GM23248 (cell line): ENCODE measurements around the gene BRD1. TPM values are rescaled to one million over a fixed set of nuclear protein-coding genes. Genes with fewer than 3 reads are reported as not detected.

ENCODE experiments used
- DNase-seq: peaks from one replicate; pipeline ENCODE4 v3.0.0-alpha.2; 2015
- H2AFZ ChIP-seq: fragments of 200-600 bp; sonication (generic); 2 replicates; pipeline ENCODE4 v1.6.1; 2016; ENCODE audit warnings: antibody characterized with exemption
- H3F3A ChIP-seq: fragments of 200-600 bp; sonication (generic); 2 replicates; pipeline ENCODE4 v1.6.1; 2016; ENCODE audit warnings: mild to moderate bottlenecking, antibody characterized with exemption, mixed run types; ENCODE audit not compliant: insufficient read depth
- H3K27ac ChIP-seq: fragments of 200-600 bp; sonication (generic); 2 replicates; pipeline ENCODE4 v1.5.1; 2016; ENCODE audit warnings: mild to moderate bottlenecking
- H3K27me3 ChIP-seq: fragments of 200-600 bp; sonication (generic); replicated peaks from 2 replicates; pipeline ENCODE4 v1.6.1; 2016; ENCODE audit warnings: mild to moderate bottlenecking; ENCODE audit not compliant: insufficient read depth
- H3K36me3 ChIP-seq: fragments of 200-600 bp; sonication (generic); 2 replicates; pipeline ENCODE4 v1.6.1; 2016; ENCODE audit warnings: low read depth, mild to moderate bottlenecking
- H3K4me1 ChIP-seq: fragments of 200-600 bp; sonication (generic); 2 replicates; pipeline ENCODE4 v1.6.1; 2016; ENCODE audit warnings: mild to moderate bottlenecking; ENCODE audit not compliant: insufficient read depth
- H3K4me2 ChIP-seq: fragments of 200-600 bp; sonication (generic); one replicate; pipeline ENCODE4 v1.6.1; 2016; ENCODE audit warnings: mild to moderate bottlenecking; ENCODE audit not compliant: unreplicated experiment
- H3K4me3 ChIP-seq: fragments of 200-600 bp; sonication (generic); 2 replicates; pipeline ENCODE4 v1.5.1; 2016; ENCODE audit warnings: mild to moderate bottlenecking
- H3K79me2 ChIP-seq: fragments of 200-600 bp; sonication (generic); 2 replicates; pipeline ENCODE4 v1.6.1; 2016; ENCODE audit warnings: mild to moderate bottlenecking; ENCODE audit not compliant: insufficient read depth
- H3K9ac ChIP-seq: fragments of 200-600 bp; sonication (generic); 2 replicates; pipeline ENCODE4 v1.6.1; 2016; ENCODE audit warnings: mild to moderate bottlenecking
- H3K9me2 ChIP-seq: fragments of 200-600 bp; sonication (generic); 2 replicates; pipeline ENCODE4 v1.6.1; 2016; ENCODE audit warnings: mixed run types, mild to moderate bottlenecking, moderate library complexity; ENCODE audit not compliant: insufficient read depth
- H3K9me3 ChIP-seq: fragments of 200-600 bp; sonication (generic); one replicate; pipeline ENCODE4 v1.6.1; 2017; ENCODE audit warnings: low read depth
- H4K20me1 ChIP-seq: fragments of 200-600 bp; sonication (generic); 2 replicates; pipeline ENCODE4 v1.6.0; 2016; ENCODE audit not compliant: insufficient read depth
- EZH2 ChIP-seq: fragments of 200-600 bp; sonication (generic); IDR thresholded peaks from 2 replicates; pipeline ENCODE4 v1.6.1; 2018; ENCODE audit warnings: antibody characterized with exemption, mild to moderate bottlenecking; ENCODE audit not compliant: insufficient read depth, poor library complexity, severe bottlenecking
- EZH2phosphoT487 ChIP-seq: fragments of 200-600 bp; sonication (generic); IDR thresholded peaks from 2 replicates; pipeline ENCODE4 v1.6.1; 2018; ENCODE audit warnings: antibody characterized with exemption, moderate library complexity, mild to moderate bottlenecking, low read depth; ENCODE audit not compliant: insufficient read depth
- WGBS, 2 experiments: methylation state at CpG; one replicate each; pipeline ENCODE4 v1.1.6; 2015 to 2017; ENCODE audit warnings: low lambda C conversion rate in 2 of 2, low coverage in 1 of 2; ENCODE audit errors: missing lambda C conversion rate in 2 of 2; 5-methylcytosine and 5-hydroxymethylcytosine counted together
- in situ Hi-C: fragments of 300-500 bp; cut with MboI; formaldehyde crosslinking; loops from 2 replicates; pipeline ENCODE4 v1.15.0; 2020
- polyA plus RNA-seq: library from polyadenylated mRNA; unstranded; fragments of >200 nt; fragmentation: Nextera tagmentation; extraction: Ambion mirVana; gene quantifications from 2 replicates; pipeline ENCODE4 v1.2.1, GENCODE V29; 2016
- total RNA-seq: library from RNA; depleted of rRNA; stranded (reverse); fragments of >200 nt; shearing (Covaris generic); gene quantifications from 2 replicates; pipeline ENCODE4 v1.2.3, GENCODE V29; 2014

BRD1 gene
- total and polyA plus RNA-seq, 2 experiments from 2014 or later: 4.5 to 23.1 TPM

DNA sequence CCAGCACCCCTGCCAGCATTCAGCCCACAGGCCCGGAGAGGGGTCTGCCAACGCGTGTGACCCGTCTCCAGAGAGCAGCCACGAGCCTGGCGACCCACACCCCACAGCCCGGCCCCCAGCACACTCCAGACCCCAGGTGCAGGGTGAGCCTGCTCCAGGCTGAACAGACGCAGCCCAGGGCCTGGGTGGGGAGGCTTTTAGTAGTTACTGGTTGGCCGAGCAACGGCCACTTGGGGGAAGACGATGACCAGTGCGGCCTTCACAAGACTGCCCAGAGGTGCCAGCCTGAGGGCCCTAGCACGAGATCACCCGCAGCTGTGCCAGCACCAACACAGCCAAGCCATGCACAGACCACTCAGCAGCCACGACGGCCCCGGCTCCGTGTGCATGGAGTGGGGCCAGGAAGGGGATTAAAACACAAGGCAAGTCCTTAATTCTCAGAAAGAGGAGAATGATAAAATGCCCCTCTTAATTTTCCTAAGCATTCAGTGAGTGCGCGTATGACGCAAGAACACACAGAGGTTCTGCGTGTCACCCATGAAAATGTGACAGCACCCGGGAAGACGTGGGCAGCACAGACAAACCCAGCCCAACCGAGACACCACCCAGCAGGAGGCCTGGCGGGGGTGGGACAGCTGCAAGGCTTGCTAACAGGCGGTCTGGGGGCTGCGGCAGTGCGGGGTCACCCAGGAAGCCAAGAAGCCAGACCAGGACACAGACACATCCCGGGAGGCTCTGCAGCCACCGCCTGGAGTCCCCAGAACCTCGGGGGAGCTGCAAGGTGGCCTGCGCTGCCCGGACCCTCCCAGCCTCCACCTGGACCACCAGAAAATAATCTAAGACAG lies 47.6 kb downstream of the BRD1 start:
- WGBS, 2 experiments: 89 to 90% methylated on average over 33 of the region's 34 CpGs
- in situ Hi-C loops: no loop called here
- Histone ChIP-seq H3K4me3 (no peak overlapping the region), H2AFZ (no peak overlapping the region), H3K4me2 (no peak overlapping the region), H3K4me1 (no peaks in the 10 kb centered on the region), H3K27me3 (no peaks in the 10 kb centered on the region), H3K79me2 (peaks cover 86% of the 10 kb centered on the region), H3K9me2 (no peaks in the 10 kb centered on the region), H4K20me1 (no peaks in the 10 kb centered on the region), H3K36me3 (peaks cover 3% of the 10 kb centered on the region), H3K9me3 (no peaks in the 10 kb centered on the region), H3K27ac (no peak overlapping the region), H3K9ac (no peak overlapping the region), H3F3A (no peaks in the 10 kb centered on the region)
- no peak for DNase-seq
- TF ChIP-seq EZH2 (no peak), EZH2phosphoT487 (no peak)

DNA sequence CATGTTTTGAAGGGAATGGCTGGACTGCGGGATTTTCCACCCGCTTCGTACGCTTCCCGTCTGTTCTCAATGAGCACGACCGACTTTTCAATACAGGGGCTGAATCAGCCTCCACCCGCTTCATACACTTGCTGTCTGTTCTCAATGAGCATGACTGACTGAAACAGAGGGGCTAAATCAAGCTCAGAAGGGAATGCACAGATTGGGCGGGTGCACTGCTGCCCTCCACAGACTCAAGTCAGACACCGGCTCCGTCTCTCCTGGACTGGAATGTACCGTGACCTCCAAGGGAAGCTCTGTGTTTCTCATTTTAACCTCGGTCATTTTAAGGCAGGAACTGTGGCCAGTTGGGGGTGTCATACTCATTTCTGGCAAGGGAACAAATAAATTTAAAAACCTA lies 48.5 kb downstream of the BRD1 start:
- Histone ChIP-seq H3K79me2 (peaks cover 77% of the 10 kb centered on the region), H3K27me3 (no peaks in the 10 kb centered on the region), H3K4me2 (no peak overlapping the region), H2AFZ (no peak overlapping the region), H3K4me1 (no peaks in the 10 kb centered on the region), H3K9me2 (no peaks in the 10 kb centered on the region), H3K9me3 (no peaks in the 10 kb centered on the region), H3K4me3 (no peak overlapping the region), H3K36me3 (peaks cover 7% of the 10 kb centered on the region), H4K20me1 (no peaks in the 10 kb centered on the region), H3K9ac (no peak overlapping the region), H3K27ac (no peak overlapping the region), H3F3A (no peaks in the 10 kb centered on the region)
- 96 to 97% methylated on average over 13 of the region's 13 CpGs for WGBS, 2 experiments
- no peak for TF ChIP-seq EZH2
- no peak for TF ChIP-seq EZH2phosphoT487
- in situ Hi-C loops: no loop called here
- no peak for DNase-seq

DNA sequence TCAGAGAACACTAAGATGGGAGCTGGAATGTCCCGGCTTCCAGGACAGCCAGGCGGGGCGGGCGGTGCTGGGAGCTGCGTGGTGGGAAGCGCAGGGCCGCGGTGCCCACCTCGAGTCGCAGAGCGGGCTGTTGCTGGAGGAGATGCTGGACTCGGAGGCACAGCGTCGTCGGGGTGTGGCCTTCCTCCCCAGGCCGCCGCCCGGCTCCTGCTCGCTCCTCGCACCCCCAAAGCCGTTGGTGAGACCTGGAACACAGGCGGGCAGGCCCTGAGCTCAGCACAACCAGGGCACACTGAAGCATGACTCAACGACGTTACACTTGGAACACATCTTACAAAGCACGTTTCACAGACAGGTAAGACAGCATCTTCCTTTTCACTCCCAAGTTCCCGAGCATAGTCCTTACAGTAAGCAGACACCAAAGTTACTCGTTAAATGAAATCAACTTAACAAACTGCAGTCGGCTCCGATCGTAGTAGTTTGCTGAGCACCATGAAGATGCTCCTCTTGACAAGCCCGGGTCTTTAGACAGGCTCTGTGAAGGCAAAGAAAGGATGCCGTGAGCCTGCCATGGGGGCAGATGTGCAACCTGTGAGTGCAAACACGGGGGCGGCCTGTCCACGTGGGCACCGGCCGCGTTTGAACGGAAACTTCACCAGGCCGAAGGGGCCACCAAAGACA lies 50.0 kb downstream of the BRD1 start:
- H3K4me1 ChIP-seq: no peaks in the 10 kb centered on the region
- no peaks in the 10 kb centered on the region for H3K27me3 ChIP-seq
- no peak overlapping the region for H3K4me3 ChIP-seq
- no peak overlapping the region for H3K9ac ChIP-seq
- H2AFZ ChIP-seq: no peak overlapping the region
- H3K4me2 ChIP-seq: no peak overlapping the region
- H4K20me1 ChIP-seq: no peaks in the 10 kb centered on the region
- in situ Hi-C loops: no loop called here
- no peaks in the 10 kb centered on the region for H3K9me2 ChIP-seq
- DNase-seq: no peak
- 91 to 95% methylated on average over 30 to 40 of the region's 40 CpGs for WGBS, 2 experiments
- no peaks in the 10 kb centered on the region for H3K9me3 ChIP-seq
- no peak overlapping the region for H3K27ac ChIP-seq
- no peak for TF ChIP-seq EZH2
- no peak for TF ChIP-seq EZH2phosphoT487
- peaks cover 19% of the 10 kb centered on the region for H3K36me3 ChIP-seq
- H3K79me2 ChIP-seq: peaks cover 64% of the 10 kb centered on the region
- H3F3A ChIP-seq: no peaks in the 10 kb centered on the region

DNA sequence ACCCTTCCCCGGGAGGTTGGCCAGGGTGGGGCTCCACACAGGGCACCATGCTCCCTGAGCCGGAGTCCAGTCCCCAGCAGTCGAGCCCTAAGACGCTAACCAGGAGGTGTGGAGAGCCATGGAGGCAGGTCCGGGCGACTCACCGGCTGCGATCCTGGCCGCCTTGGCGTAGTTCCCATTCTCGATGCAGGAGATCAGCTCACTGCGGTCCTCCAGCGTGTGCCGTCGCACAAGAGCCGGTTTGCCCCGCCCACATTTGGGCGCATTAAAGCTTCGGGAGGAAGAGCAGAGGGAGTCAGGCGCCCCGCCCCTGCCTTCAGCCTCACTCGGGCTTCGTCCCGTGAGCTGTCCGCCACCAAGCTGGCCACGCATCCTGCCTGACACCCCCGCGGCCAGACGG lies 50.8 kb downstream of the BRD1 start:
- H3K36me3 ChIP-seq: peaks cover 19% of the 10 kb centered on the region
- no peaks in the 10 kb centered on the region for H3K4me1 ChIP-seq
- no peak for TF ChIP-seq EZH2
- TF ChIP-seq EZH2phosphoT487: no peak
- H3K9me3 ChIP-seq: no peaks in the 10 kb centered on the region
- no peak overlapping the region for H3K9ac ChIP-seq
- H3K79me2 ChIP-seq: peaks cover 58% of the 10 kb centered on the region
- no peak overlapping the region for H3K4me2 ChIP-seq
- no peaks in the 10 kb centered on the region for H3K27me3 ChIP-seq
- WGBS, 2 experiments: 93 to 95% methylated on average over 24 to 29 of the region's 29 CpGs
- in situ Hi-C loops: no loop called here
- H3K4me3 ChIP-seq: no peak overlapping the region
- H3K9me2 ChIP-seq: no peaks in the 10 kb centered on the region
- H3F3A ChIP-seq: no peaks in the 10 kb centered on the region
- no peak for DNase-seq
- no peak overlapping the region for H2AFZ ChIP-seq
- no peak overlapping the region for H3K27ac ChIP-seq
- H4K20me1 ChIP-seq: no peaks in the 10 kb centered on the region
